Ecto neural progenitor cell (in vitro differentiated cells): ENCODE results near the gene RUFY2.
"Not testable (repeated sequence)": the region's sequence is repeated elsewhere in the genome, so short reads cannot be mapped to it uniquely, and the experiment has no call there.

Experiments used
- DNase-seq: peaks from one replicate; pipeline ENCODE4 v3.0.0-alpha.2; 2018; ENCODE audit warnings: low spot score

RUFY2 gene, protein sequence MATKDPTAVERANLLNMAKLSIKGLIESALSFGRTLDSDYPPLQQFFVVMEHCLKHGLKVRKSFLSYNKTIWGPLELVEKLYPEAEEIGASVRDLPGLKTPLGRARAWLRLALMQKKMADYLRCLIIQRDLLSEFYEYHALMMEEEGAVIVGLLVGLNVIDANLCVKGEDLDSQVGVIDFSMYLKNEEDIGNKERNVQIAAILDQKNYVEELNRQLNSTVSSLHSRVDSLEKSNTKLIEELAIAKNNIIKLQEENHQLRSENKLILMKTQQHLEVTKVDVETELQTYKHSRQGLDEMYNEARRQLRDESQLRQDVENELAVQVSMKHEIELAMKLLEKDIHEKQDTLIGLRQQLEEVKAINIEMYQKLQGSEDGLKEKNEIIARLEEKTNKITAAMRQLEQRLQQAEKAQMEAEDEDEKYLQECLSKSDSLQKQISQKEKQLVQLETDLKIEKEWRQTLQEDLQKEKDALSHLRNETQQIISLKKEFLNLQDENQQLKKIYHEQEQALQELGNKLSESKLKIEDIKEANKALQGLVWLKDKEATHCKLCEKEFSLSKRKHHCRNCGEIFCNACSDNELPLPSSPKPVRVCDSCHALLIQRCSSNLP

DNA sequence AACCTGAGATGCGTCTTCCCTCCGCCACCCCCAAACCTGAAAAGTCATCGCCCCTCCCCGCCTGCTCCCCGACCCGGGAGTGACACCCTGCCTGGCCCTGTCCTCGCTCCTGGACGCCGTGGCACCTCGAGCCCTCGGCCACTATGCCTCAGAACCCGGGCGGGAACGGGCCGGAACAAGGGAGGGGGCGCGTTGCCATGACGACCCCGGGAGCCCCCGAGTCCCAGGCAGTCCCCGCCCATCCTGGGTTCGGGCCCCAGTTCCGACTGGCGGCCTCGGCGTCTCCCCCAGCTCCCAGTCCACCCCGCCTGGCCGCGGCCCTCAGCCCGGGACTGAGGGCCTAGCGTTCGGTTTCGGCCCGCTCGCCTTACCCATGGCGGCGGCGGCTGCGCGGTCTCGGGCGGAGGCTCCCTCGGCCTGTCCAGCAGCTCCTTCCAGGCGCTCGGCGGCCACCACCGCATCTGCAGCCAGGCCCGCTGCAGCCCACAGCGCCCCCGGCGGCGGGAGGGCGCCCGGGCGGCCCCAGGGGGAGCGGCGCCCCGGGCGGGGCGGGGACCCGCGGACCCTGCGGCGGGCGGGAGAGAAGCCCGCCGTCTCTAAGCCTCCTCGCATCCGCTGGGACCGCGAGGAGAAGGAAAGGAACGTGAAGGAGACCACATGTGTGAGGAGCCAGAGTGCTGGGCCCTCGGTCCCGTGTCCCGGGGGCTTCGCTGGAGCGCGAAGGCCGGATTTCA, at the start of gene RUFY2:
Gene RUFY2, minus strand, starts transcription at position 463 of the 734 bp plus-strand sequence. Its CDS starts 88 bp downstream, at position 375.
- peak; percentile 93 for DNase-seq

DNA sequence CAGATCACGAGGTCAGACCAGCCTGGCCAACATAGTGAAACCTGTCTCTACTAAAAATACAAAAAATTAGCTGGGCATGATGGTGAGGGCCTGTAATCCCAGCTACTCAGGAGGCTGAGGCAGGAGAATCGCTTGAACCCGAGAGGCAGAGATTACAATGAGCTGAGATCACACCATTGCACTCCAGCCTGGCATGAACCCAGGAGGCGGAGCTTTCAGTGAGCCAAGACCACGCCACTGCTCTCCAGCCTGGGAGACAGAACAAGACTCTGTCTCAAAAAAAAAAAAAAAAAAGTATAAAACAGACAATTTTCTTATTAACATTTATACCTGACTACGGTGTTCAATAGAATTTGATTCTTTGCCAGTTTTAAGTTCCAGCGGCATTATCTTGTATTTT, 42.6 kb upstream of the RUFY2 start:
- not testable (repeated sequence) for DNase-seq

DNA sequence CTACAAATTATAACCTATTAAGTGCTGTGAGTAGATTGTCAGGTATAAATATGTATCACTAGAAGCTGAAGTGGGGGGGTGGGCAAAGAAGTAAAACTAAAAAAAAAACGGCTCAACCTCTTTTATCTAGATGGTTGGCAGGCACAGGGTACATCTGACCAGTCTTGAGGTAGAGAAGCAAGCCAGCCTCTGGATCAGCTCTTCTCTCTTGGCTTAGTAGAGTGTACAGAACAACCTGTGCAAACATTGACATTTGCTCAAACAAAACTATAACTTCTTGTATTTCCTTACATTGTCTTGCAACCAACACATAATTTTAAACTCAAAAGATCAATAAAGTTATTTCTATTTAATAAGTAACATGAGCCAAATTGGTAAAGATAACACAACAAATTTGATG, 39.1 kb upstream of the RUFY2 start:
- DNase-seq = no peak

DNA sequence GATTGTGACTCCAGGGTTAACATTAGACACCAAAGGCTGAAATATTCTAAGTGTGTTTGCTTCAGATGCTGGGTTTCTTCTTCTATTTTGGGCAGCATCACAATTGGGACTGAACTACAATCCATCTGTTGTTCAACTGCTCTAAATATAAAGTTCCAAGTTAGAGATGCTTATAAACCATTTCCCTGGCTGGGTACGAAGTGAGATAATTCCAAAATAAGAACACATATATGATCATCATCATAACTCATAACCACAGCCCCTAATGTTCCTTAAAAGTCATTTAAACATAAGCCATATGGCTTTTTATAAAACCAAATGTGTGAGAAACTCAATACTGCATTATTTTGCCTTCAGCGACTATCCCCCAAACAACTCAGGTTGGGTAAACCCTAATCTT, 35.9 kb upstream of the RUFY2 start:
- DNase-seq = no peak

DNA sequence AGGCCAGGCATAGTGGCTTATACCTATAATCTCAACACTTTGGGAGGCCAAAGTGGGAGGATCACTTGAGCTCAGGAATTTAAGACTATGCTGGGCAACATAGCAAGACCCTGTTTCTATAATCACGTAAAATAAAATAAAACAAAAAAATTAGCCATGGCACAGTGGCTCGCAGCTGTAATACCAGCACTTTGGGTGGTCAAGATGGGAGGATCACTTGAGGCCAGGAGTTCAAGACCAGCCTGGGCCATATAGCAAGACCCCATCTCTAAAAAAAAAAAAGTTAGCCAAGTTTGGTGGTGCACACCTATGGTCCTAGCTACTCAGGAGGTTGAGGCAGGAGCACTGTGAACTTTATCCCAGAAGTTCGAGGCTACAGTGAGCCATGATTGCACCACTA, 33.8 kb upstream of the RUFY2 start:
- DNase-seq = no peak

DNA sequence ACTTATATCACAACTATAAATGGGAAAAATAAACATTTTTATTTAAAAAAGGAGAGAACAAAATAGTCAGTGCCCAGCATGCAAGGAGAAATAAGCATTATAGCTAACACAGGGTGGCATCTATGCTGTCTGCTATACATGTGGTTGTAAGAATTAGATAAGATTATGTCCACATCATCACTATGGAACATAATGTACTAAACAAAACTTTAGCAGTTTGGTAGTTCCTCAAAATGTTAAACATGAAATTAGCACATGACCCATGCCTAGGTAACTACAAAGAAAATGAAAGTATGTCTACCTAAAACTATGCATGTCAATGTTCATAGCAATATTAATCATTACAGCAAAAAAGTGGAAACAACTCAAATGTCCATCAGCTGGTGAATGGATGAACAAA, 28.7 kb upstream of the RUFY2 start:
- no peak for DNase-seq

DNA sequence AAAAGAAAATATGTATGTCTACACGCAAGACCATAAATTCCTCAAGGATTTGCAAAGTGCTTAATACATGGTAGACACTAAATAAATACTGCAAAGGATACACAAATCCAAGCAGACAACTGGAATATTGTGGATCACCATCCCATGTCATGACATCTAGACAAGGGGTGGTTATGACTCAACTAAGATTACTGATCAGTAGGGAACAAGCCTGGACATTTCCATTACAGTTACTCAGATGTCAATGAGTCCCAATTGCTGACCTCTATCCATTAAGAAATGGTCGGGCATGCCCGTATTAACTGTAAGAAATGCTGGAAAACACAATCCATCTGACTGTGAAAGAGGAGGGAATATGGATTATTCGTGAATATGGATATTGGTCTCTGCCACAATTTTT, 27.6 kb upstream of the RUFY2 start:
- no peak for DNase-seq

DNA sequence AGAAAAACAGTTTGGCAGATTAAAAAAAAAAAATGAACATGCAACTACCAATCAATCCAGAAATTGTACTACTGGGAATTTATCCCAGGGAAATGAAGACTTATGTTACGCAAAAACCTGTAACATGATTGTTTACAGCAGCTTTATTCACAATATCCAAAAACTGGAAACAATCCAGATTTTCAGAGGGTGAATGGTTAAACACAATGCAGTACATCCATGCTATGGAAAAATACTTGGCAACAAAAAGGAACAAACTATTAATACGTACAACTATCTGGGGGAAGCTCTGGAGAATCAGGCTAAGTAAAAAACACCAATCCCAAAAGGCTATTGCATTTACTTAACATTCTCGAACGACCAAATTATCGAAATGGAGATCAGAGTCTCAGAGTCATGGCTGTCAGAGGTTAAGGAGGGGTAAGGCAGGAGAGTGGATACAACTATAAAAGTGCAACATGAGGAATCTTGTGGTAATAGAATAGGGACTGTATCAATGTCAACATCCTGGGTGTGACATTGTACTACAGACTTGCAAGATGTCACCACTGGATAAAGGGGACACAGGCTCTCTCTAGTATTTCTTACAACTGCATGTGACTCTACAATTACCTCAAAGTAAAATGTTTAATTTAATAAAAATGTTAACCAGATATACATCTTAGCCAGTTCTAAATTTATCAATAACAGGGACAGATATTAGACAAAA, 21.5 kb upstream of the RUFY2 start:
- DNase-seq = no peak

DNA sequence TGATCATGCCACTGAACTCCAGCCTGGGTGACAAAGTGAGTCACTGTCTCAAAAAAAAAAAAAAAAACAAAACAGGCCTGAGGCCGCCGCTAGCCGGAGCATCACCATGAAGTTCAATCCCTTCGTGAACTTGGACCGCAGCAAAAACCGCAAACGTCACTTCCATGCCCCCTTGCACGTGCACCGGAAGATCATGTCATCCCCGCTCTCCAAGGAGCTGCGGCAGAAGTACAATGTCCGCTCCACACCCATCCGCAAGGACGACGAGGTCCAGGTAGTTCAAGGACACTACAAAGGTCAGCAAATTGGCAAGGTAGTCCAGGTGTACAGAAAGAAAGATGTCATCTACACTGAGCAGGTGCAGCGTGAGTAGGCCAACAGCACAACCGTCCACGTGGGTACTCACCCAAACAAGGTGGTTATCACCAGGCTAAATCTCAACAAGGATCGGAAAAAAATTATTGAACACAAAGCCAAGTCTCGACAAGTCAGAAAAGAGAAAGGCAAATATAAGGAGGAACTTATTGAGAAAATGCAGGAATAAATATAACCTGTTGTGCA, 17.5 kb upstream of the RUFY2 start:
- DNase-seq = no peak

DNA sequence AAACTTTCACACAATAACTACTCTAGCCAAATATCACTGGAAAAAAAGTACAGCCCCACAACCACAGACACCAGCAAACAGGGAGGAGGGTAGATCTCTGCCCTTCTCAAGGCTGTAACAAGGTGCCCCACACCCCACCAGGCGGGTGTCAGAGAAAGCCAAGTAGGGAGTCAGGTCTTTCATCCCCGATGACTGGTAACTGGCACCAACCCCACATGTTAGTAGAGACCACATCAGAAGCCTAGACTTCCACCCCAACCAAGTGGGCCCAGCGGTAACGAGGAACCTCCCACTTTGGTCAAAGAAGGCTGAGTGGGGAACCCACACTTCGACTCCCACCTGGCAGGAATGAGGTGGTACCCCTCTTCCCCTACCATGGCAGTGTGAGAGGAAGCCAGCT, 16.4 kb upstream of the RUFY2 start:
- DNase-seq = no peak

DNA sequence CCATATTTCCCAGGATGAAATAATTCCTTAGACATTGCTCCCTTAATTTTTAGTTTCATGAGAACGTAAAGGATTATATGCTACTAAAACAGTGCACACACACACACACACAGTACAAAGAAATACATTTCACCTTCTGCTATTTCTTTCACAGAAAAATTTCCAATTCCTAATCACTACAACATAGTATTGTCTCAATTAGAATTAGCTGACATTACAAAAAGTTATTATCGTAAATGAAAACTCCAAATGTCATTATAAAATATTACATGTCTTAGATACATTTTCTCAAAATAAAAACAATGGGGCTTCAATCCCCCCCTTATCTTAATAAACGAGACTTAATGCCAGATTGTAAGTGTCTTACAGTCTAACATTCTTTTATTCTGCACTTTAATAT, 12.3 kb upstream of the RUFY2 start:
- no peak for DNase-seq

DNA sequence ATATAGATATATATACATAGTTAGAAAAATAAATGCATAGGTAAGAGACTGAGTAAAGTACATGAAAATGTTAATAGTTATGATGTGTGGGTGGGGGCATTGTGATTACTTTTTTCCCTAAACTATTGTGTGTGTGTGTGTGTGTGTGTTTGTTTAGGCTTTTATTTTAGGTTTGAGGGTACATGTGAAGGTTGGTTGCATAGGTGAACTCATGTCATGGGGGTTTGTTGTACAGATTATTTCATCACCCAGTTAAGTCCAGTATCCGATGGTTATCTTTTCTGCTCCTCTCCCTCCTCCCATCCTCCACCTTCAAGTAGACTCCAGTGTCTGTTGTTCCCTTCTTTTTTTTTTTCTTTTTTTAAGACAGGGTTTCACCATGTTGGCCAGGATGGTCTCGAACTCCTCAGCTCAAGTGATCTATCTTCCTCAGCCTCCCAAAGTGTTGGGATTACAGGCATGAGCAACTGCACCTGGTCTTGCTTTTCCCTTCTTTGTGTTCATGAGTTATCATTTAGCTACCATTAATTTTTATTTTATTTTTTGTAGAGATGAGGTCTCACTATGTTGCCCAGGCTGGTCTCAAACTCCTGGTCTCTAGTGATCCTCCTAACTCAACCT, 1.9 kb upstream of the RUFY2 start:
- no peak for DNase-seq

DNA sequence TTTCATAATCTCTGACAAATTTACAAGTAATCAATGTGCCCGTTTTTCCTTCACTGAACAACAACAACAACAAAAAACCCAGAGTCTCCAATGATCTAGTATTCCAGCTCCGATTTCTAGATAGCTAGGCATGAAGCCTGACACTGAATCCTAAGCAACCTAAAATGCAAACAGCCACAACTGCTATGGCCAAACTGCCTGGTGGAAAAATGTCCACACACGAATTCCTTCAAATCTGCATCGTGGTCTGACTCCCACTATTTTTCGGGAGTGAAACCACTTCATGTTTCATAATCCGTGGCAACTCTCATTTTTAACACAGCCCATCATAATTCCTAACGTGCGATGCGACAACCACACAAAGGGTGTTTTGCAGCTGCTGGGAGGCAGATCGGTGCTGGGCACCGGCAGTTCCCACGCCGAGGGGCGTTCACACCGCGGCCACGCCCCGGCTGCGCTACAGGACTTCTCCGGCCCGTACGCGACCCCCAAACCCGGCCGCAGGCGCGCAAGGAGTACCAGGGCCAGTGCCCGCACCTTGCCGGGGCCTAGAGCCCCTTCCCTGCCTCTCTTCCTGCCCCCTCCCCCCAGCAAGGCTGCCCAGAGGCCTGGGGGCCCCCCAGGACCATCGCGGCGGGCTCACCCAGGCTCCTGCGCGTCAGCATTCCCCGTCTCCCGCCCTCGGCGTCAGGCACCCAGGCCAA, 814 bp downstream of the RUFY2 start:
- peak; percentile 83 for DNase-seq

DNA sequence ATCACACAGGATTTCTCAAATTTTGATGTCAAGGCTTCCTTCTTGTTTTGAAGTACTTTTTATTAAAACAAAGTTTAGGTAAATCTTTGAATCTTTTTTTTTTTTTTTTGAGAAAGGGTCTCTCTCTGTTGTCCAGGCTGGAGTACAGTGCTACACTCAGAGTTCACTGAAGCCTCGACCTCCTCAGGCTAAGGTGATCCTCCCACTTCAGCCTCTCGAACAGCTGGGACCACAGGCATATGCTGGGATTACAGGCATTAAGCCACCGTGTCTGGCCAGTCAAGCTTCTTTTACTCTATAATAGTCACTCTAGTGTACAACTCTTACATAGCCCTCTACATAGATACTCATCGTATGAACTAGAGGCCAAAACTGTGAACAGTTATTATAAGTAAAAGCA, 3.4 kb downstream of the RUFY2 start:
- no peak for DNase-seq

DNA sequence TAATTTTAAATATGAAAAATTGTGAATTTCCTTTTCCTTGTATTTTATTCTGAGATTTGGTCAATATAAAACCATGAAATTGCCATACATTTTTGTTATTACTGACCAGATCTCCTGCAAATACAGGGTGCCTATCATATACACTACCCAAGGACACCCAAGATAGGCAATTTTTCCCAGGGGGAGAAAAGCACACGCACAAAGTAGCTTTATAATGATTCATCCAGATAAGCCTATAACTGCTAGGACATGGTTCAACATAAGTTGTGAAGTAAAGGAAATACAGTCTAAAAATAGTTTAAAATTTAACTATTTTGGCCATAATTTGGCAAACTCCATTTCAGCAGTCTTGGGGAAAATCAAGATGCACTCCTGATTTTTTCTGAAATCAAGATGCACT, 4.8 kb downstream of the RUFY2 start:
- no peak for DNase-seq

DNA sequence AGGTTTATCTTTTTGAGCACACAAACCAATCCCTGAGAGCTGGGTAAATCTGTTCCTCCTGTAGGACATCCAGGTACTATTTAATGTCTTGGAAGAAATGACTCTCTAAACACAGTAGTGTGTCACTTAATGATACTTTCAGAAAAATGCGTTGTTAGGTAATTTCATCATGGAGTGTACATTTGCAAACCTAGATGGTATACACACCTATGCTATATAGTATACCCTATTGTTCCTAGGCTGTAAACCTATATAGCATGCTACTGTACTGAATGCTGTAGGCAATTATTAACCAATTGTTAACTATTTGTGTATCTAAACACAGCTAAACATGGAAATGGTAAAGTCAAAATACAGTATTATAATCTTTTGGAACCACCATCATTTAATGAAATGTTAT, 10.1 kb downstream of the RUFY2 start:
- DNase-seq = no peak

DNA sequence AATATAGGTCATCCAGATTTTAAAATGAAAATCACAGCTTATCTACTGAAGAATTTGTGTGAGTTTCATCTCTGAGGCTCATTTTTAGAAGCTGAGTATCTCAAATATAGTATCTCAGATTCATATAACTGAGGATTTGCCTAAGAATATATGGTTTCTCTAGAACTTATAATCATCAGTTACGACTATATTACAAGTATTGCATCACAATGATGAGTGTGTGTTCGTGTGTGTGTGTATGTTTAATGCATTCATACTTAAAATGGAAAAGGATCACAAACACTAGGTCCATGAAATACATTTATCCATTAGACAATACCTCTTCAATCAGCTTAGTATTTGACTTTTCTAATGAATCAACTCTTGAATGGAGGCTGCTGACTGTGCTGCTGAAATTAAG, 21.3 kb downstream of the RUFY2 start:
- no peak for DNase-seq

DNA sequence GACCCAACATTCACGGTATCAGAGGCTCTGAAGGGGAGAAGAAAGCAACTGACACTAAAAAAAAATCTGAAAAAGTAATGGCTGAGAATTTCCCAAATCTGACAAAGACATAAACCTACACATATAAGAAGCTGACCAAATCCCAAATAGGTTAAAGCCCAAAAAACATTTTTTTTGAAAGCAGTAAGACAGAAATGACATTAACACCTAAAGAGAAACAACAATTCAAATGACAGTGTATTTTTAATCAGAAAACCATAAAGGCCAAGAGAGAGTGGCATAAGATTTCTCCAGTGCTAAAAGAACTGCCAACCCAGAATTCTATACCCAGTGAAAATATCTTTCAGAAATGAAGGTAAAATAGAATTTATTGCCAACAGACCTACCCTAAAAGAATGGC, 35.5 kb downstream of the RUFY2 start:
- no peak for DNase-seq

DNA sequence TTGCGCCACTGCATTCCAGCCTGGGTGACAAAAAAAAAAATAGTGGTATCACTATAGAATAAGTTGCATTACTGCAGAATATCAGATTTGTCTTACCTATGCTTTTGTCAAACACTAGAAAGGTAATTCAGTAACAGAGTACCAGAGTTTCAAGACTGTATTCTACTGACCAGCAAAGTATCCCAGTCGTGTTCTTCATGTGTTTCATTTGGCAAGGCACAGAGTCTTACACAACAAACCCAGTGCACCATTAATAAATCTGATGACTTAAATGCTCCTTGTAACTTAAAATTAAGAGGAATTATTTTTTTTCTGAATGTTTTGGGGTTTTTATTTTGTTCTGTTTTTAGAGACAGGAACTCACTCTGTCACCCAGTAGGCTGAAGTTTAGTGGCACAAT, 40.0 kb downstream of the RUFY2 start:
- no peak for DNase-seq

DNA sequence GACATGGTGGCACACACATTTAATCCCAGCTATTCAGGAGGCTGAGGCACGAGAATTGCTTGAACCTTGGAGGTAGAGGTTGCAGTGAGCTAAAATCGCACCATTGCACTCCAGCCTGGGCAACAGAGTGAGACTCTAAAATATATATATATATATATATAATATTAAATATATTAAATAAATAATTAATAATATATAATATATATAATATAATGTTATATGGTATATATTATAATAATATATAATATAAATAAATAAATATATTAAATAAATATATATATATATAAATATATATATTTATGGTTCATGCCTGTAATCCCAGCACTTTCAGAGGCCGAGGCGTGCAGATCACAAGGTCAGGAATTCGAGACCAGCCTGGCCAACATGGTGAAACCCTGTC, 40.5 kb downstream of the RUFY2 start:
- DNase-seq = no peak

DNA sequence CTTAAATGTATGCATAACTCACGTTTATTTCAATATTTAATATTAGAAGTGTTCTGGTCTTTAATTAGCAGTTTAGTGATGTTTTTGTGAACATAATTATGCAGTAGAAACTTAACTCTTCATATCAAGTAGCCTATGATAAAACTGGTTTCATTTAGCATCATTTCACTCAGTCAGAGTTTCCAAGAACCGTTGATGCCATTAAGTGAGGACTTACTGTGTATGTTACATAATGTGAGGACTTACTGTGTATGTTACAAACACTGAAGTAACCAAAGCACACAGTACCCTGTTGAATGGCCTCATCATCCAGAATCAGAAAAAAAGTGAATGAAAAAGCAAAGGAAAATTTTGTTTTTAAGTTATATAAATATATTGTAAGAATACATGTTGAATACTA, 41.5 kb downstream of the RUFY2 start:
- no peak for DNase-seq
